Heart left ventricle (tissue), 16 donors: ENCODE data around the gene OR51V1. TPM values are rescaled to one million over a fixed set of nuclear protein-coding genes. Genes with fewer than 3 reads are reported as not detected.

Source experiments
- ATAC-seq, 4 donors: fragments of 200-7000 bp; cut with Tn5 transposase; one replicate each; pipeline ENCODE4 v1.9.1; 2020 to 2022; ENCODE audit warnings: moderate library complexity in 4 of 4, mild to moderate bottlenecking in 3 of 4, moderate number of reproducible peaks in 1 of 4
- DNase-seq, 5 donors: peaks; one replicate each; pipeline ENCODE4 v3.0.0-alpha.2; 2020
- H3K27ac ChIP-seq, 12 donors: fragments of 200-600 bp; sonication (generic) in 4 of 12; one replicate each; pipeline versions ENCODE4 v1.5.0 to v1.8.0; 2016 to 2022; ENCODE audit warnings: mild to moderate bottlenecking in 2 of 12
- H3K27me3 ChIP-seq, 9 donors: fragments of 200-600 bp; sonication (generic) in 2 of 9; one replicate each; pipeline versions ENCODE4 v1.5.1 to v1.8.0; 2016 to 2022; ENCODE audit warnings: mild to moderate bottlenecking in 3 of 9
- H3K36me3 ChIP-seq, 9 donors: fragments of 200-600 bp; sonication (generic) in 2 of 9; one replicate each; pipeline versions ENCODE4 v1.5.0 to v1.8.0; 2018 to 2022; ENCODE audit warnings: mild to moderate bottlenecking in 2 of 9
- H3K4me1 ChIP-seq, 12 donors: fragments of 200-600 bp; sonication (generic) in 4 of 12; one replicate each; pipeline versions ENCODE4 v1.5.0 to v1.8.0; 2016 to 2022; ENCODE audit warnings: mild to moderate bottlenecking in 3 of 12
- H3K4me3 ChIP-seq, 12 donors: fragments of 200-600 bp; sonication (generic) in 4 of 12; one replicate each; pipeline versions ENCODE4 v1.5.0 to v1.8.0; 2017 to 2022; ENCODE audit warnings: mild to moderate bottlenecking in 9 of 12, moderate library complexity in 4 of 12
- H3K9me3 ChIP-seq, 12 donors: fragments of 200-600 bp; sonication (generic) in 4 of 12; one replicate each; pipeline versions ENCODE4 v1.5.0 to v1.8.0; 2016 to 2022; ENCODE audit warnings: mild to moderate bottlenecking in 1 of 12
- CTCF ChIP-seq, 12 donors: fragments of 200-600 bp; sonication (generic) in 4 of 12; IDR thresholded peaks; one replicate each; pipeline versions ENCODE4 v1.5.0 to v1.8.0; 2018 to 2022; ENCODE audit warnings: antibody characterized with exemption in 12 of 12, mild to moderate bottlenecking in 5 of 12
- POLR2A ChIP-seq, 2 donors: fragments of 450-650 bp; IDR thresholded peaks; one replicate each; pipeline ENCODE4 v1.6.1; 2017; ENCODE audit warnings: antibody characterized with exemption in 2 of 2, mild to moderate bottlenecking in 2 of 2, moderate library complexity in 2 of 2
- WGBS, 4 donors: extraction: QIAGEN DNeasy Blood & Tissue Kit in 2 of 4; methylation state at CpG; one replicate each; pipeline versions ENCODE4 v1.1.5 to v1.1.7; 2013 to 2018; 5-methylcytosine and 5-hydroxymethylcytosine counted together
- intact Hi-C, 10 donors: fragments of 100-400 bp; cut with DNase I; formaldehyde crosslinking; loops; one replicate each; pipeline versions ENCODE4 v1.11.1 to v1.14.2; 2022
- polyA plus RNA-seq, 2 donors: library from polyadenylated mRNA; stranded (reverse); fragments of 200-250 nt; gene quantifications; one replicate each; pipeline ENCODE4 v1.2.3, GENCODE V29; 2013
- total RNA-seq, 9 donors: library from RNA; depleted of rRNA in 2 of 9; stranded (reverse); fragments of >200 nt in 2 of 9; fragmentation: NEBNext Ultra II Directional in 3 of 9; extraction: Animal tissue kit (Norgen Biotek cat#: 25700) in 3 of 9; gene quantifications; one replicate each; pipeline versions ENCODE4 v1.1.0 to v1.2.4, GENCODE V29; 2016 to 2023
- donor health status: ischemic (EF 13 %, LVEDD 7.1; RV severe dilation, severe dysfunction).
- donor health status: healthy with polysubstance abuse.
- donor health status: DM: no; HTN: yes; CAD: no.
- donor health status: DM: no; HTN: no; CAD: no.
- donor health status: ischemic (EF 25% LVEDD 6.9; RV normal size, moderate dysfunction).
- donor health status: ischemic (EF 25% LVEDD 5.7; RV mildly dilated, moderate dysfunction).
- donor health status: healthy.
- donor health status: DM: yes; HTN: yes; CAD: no.
- donor health status: ischemic (EF 35%, LVEDD 5.7; RV mildly dilated, moderate dysfunction).
- donor health status: nonischemic (EF 11% LVEDD 7.7; RV severe dilation, severe dysfunction).
- donor health status: DM: yes; HTN: yes; CAD: no.
- donor health status: PGD.
- donor health status: ischemic (EF 29% LVEDD 5.4; RV normal size, mild dysfunction).
- donor health status: nonischemic (EF 23%, LVEDD 6.1; RV moderate dilation, normal function).

Gene OR51V1
- total and polyA plus RNA-seq, 11 donors, result not detected

GRCh38 chr11:5223686-5224085 lies 23.2 kb upstream of the OR51V1 start:
- TF ChIP-seq CTCF (IDR thresholded peaks at IDR 0.05), result no peak
- TF ChIP-seq POLR2A (IDR thresholded peaks at IDR 0.05), result no peak
- 59 to 68% (median 62%) methylated on average over 1 of the region's 1 CpG for WGBS, 4 donors
- no peaks in the 10 kb centered on the region for H3K9me3 ChIP-seq
- DNase-seq (no peak), ATAC-seq (no peak)
- H3K4me1 ChIP-seq, result no peaks in the 10 kb centered on the region
- H3K27ac ChIP-seq, result no peak overlapping the region
- H3K36me3 ChIP-seq, result no peaks in the 10 kb centered on the region
- intact Hi-C loops, result no loop called here
- peaks cover 0 to 4% (median 0%) of the 10 kb centered on the region in 9 donors for H3K27me3 ChIP-seq
- no peak overlapping the region for H3K4me3 ChIP-seq

- Histone ChIP-seq H3K27ac (no peak overlapping the region), H3K4me3 (no peak overlapping the region), H3K36me3 (no peaks in the 10 kb centered on the region), H3K4me1 (no peaks in the 10 kb centered on the region), H3K9me3 (no peaks in the 10 kb centered on the region), H3K27me3 (peaks cover 0 to 4% (median 0%) of the 10 kb centered on the region in 9 donors)
- TF ChIP-seq CTCF (IDR thresholded peaks at IDR 0.05) (no peak), POLR2A (IDR thresholded peaks at IDR 0.05) (no peak)
- intact Hi-C loops, result no loop called here
- ATAC-seq (no peak), DNase-seq (no peak)
- WGBS, 4 donors, result 83 to 92% (median 89%) methylated on average over 6 of the region's 6 CpGs
Observed at GRCh38 chr11:5223146-5223545, 22.7 kb upstream of the OR51V1 start.

- no peaks in the 10 kb centered on the region for H3K27me3 ChIP-seq
- H3K4me1 ChIP-seq, result no peaks in the 10 kb centered on the region
- H3K27ac ChIP-seq, result no peak overlapping the region
- H3K36me3 ChIP-seq, result no peaks in the 10 kb centered on the region
- H3K9me3 ChIP-seq, result peaks cover 0 to 6% (median 0%) of the 10 kb centered on the region in 12 donors
- DNase-seq (no peak), ATAC-seq (no peak)
- whole genome bisulfite sequencing, 4 donors, result 46 to 58% (median 55%) methylated on average over 7 of the region's 7 CpGs
- no peak overlapping the region for H3K4me3 ChIP-seq
- TF ChIP-seq POLR2A (IDR thresholded peaks at IDR 0.05) (no peak), CTCF (IDR thresholded peaks at IDR 0.05) (no peak)
- intact Hi-C loops, result no loop called here
Observed at GRCh38 chr11:5210376-5210885, 9.9 kb upstream of the OR51V1 start.

- Histone ChIP-seq H3K4me1 (no peaks in the 10 kb centered on the region), H3K9me3 (no peaks in the 10 kb centered on the region), H3K4me3 (no peak overlapping the region), H3K36me3 (no peaks in the 10 kb centered on the region), H3K27ac (no peak overlapping the region), H3K27me3 (peaks cover 0 to 4% (median 0%) of the 10 kb centered on the region in 9 donors)
- DNase-seq (no peak), ATAC-seq (peak in 2 of 4 donors; percentile 48 to 57)
- intact Hi-C loops, result loop anchor here in 7 of 10 donors (2.0 to 10.0 kb wide), 4 partner anchors 176 to 1158 kb away; partner anchors contain the start of genes OR51M1 (in 4 of the 7) and OR52N2 (in 1 of the 7)
- 7 to 20% (median 14%) methylated on average over 1 of the region's 1 CpG for WGBS, 4 donors
- TF ChIP-seq POLR2A (IDR thresholded peaks at IDR 0.05), result no peak
- TF ChIP-seq CTCF (IDR thresholded peaks at IDR 0.05), result peak in 10 of 12 donors; percentile 20 to 51 (median 38)
Observed at GRCh38 chr11:5204787-5205186, 4.3 kb upstream of the OR51V1 start.
